Smooth muscle cell (in vitro differentiated cells): ENCODE results near the gene SIX3. TPM values are rescaled to one million over a fixed set of nuclear protein-coding genes. Genes with fewer than 3 reads are reported as not detected.

Source experiments
- DNase-seq: peaks from one replicate; lab custom pipeline; 2025; ENCODE audit not compliant: unreplicated experiment; lab: John Stamatoyannopoulos, UW
- H2AFZ ChIP-seq: fragments of 200-600 bp; sonication (generic); 2 replicates; pipeline ENCODE4 v1.6.0; 2016; ENCODE audit warnings: antibody characterized with exemption, low read depth, mild to moderate bottlenecking
- H3F3A ChIP-seq: fragments of 200-600 bp; sonication (generic); 2 replicates; pipeline ENCODE4 v1.6.0; 2017; ENCODE audit warnings: antibody characterized with exemption, low read depth
- H3K27ac ChIP-seq: fragments of 200-600 bp; sonication (generic); 2 replicates; pipeline ENCODE4 v1.5.1; 2016; ENCODE audit warnings: low read depth, mild to moderate bottlenecking
- H3K27me3 ChIP-seq: fragments of 200-600 bp; sonication (generic); 2 replicates; pipeline ENCODE4 v1.6.1; 2016; ENCODE audit warnings: low read depth, mild to moderate bottlenecking
- H3K36me3 ChIP-seq: fragments of 200-600 bp; sonication (generic); 2 replicates; pipeline ENCODE4 v1.5.1; 2016; ENCODE audit warnings: low read depth
- H3K4me1 ChIP-seq: fragments of 200-600 bp; sonication (generic); 2 replicates; pipeline ENCODE4 v1.5.1; 2016; ENCODE audit warnings: low read depth
- H3K4me2 ChIP-seq: fragments of 200-600 bp; sonication (generic); 2 replicates; pipeline ENCODE4 v1.6.0; 2016; ENCODE audit warnings: mild to moderate bottlenecking
- H3K4me3 ChIP-seq: fragments of 200-600 bp; sonication (generic); 2 replicates; pipeline ENCODE4 v1.5.1; 2016; ENCODE audit warnings: mild to moderate bottlenecking
- H3K79me2 ChIP-seq: fragments of 200-600 bp; sonication (generic); 2 replicates; pipeline ENCODE4 v1.6.0; 2016; ENCODE audit warnings: low read depth, mild to moderate bottlenecking
- H3K9ac ChIP-seq: fragments of 200-600 bp; sonication (generic); 2 replicates; pipeline ENCODE4 v1.6.0; 2016; ENCODE audit warnings: low read depth
- H3K9me3 ChIP-seq: fragments of 200-600 bp; sonication (generic); replicated peaks from 2 replicates; pipeline ENCODE4 v1.5.1; 2016; ENCODE audit warnings: low read depth
- H4K20me1 ChIP-seq: fragments of 200-600 bp; sonication (generic); 2 replicates; pipeline ENCODE4 v1.6.0; 2016; ENCODE audit warnings: low read depth
- WGBS: methylation state at CpG from one replicate; pipeline ENCODE4 v1.1.7; 2016; ENCODE audit warnings: low lambda C conversion rate; 5-methylcytosine and 5-hydroxymethylcytosine counted together
- polyA plus RNA-seq: library from polyadenylated mRNA; unstranded; fragments of >200 nt; fragmentation: Nextera tagmentation; extraction: Ambion mirVana; gene quantifications from 2 replicates; pipeline ENCODE4 v1.2.1, GENCODE V29; 2016
- total RNA-seq: library from RNA; depleted of rRNA; stranded (reverse); fragments of >200 nt; gene quantifications from 2 replicates; pipeline ENCODE4 v1.2.3, GENCODE V29; 2014
- TF ChIP-seq, protein P1 (sequence below): fragments of 200-600 bp; sonication (generic); IDR thresholded peaks from 2 replicates; pipeline ENCODE4 v1.5.1; 2017; ENCODE audit warnings: borderline replicate concordance, mild to moderate bottlenecking, antibody characterized with exemption; ENCODE audit not compliant: insufficient read depth, poor library complexity, severe bottlenecking

SIX3 gene
- total and polyA plus RNA-seq, 2 experiments from 2014 or later, result not detected

GRCh38 chr2:44979581-44979980 is 38.1 kb downstream of the SIX3 start:
- no peaks in the 10 kb centered on the region for H3F3A ChIP-seq
- no peaks in the 10 kb centered on the region for H3K36me3 ChIP-seq
- no peak for DNase-seq
- no peaks in the 10 kb centered on the region for H3K79me2 ChIP-seq
- H3K9me3 ChIP-seq, result no peaks in the 10 kb centered on the region
- peaks cover 6% of the 10 kb centered on the region for H3K4me1 ChIP-seq
- TF ChIP-seq, protein P1, sequence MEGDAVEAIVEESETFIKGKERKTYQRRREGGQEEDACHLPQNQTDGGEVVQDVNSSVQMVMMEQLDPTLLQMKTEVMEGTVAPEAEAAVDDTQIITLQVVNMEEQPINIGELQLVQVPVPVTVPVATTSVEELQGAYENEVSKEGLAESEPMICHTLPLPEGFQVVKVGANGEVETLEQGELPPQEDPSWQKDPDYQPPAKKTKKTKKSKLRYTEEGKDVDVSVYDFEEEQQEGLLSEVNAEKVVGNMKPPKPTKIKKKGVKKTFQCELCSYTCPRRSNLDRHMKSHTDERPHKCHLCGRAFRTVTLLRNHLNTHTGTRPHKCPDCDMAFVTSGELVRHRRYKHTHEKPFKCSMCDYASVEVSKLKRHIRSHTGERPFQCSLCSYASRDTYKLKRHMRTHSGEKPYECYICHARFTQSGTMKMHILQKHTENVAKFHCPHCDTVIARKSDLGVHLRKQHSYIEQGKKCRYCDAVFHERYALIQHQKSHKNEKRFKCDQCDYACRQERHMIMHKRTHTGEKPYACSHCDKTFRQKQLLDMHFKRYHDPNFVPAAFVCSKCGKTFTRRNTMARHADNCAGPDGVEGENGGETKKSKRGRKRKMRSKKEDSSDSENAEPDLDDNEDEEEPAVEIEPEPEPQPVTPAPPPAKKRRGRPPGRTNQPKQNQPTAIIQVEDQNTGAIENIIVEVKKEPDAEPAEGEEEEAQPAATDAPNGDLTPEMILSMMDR, result no peak
- WGBS, result 82% methylated on average over 11 of the region's 11 CpGs
- no peak overlapping the region for H3K27ac ChIP-seq
- no peak overlapping the region for H3K4me3 ChIP-seq
- H3K9ac ChIP-seq, result no peak overlapping the region
- no peaks in the 10 kb centered on the region for H4K20me1 ChIP-seq
- H2AFZ ChIP-seq, result no peak overlapping the region
- peaks cover 16% of the 10 kb centered on the region for H3K27me3 ChIP-seq
- H3K4me2 ChIP-seq, result no peak overlapping the region

DNA sequence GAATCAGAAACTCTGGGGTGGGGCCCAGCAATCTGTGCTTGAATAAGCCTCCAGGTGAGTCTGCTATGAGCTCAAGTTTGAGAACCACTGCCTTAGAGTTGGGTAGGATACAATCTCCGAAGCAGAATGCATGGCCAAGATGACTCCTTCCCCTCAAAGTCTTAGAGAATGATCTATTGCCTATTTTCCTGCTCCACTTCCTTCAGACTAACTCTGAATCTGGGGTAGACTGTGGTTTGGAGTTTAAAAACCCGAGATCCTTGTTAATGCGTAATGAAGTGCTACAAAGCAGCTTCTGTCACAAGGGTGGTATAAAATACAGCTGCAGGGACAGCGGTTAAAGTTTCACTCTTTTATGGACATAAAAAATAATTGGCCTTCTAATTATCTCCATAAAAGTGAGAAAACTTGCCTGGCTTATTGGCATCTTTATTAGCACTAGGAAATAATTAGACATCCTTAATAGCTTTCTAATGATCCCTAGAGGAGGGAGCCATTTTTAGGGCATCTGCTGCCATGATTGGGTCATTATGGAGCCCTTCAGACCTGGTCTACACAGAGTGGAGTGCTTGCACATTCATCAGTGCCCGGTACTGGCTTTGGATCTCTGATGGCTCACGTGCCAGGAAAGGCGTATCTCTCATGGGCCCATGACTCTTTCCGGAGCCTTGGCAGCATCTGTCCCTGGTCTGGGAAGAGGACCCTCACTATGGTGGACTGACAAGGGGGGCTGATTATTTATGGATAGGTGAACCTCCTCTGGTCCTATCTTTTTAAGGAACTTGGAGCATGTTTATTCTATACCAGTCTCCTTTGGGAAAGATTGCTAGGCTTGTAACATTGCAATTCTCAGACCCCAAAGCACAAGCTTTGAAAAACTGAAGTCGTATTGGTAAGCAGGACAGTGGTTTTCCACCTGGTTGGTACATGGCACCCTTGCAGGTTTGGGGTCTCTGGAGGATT is 39.5 kb downstream of the SIX3 start:
- Histone ChIP-seq H3F3A (no peaks in the 10 kb centered on the region), H3K4me3 (no peak overlapping the region), H3K79me2 (no peaks in the 10 kb centered on the region), H4K20me1 (no peaks in the 10 kb centered on the region), H3K9ac (no peak overlapping the region), H3K4me1 (peaks cover under 1% of the 10 kb centered on the region), H3K36me3 (no peaks in the 10 kb centered on the region), H2AFZ (no peak overlapping the region), H3K4me2 (no peak overlapping the region), H3K27ac (no peak overlapping the region), H3K27me3 (peaks cover 16% of the 10 kb centered on the region), H3K9me3 (no peaks in the 10 kb centered on the region)
- DNase-seq, result no peak
- 77% methylated on average over 9 of the region's 9 CpGs for WGBS
- TF ChIP-seq, protein P1, result no peak

DNA sequence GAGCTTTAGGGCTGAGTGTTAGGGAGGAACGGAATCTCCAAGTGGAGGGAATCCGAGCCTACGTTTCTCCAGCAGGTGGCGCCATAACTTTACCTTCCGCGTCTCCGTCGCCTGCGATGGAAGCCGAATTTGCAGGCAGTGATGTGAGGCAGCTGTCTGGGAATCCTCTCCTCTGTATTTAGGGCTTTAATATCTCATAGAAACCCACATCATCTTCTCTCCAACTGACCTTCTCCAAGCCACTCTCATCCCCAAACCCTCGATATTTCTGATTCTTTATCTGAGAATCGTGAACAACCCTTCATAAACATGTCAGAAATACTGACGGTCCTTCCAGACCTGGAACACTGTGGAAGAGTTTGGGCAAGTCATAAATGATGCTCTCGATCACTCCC is 40.2 kb downstream of the SIX3 start:
- Histone ChIP-seq H3K4me1 (no peaks in the 10 kb centered on the region), H2AFZ (no peak overlapping the region), H3K27me3 (peaks cover 16% of the 10 kb centered on the region), H3K79me2 (no peaks in the 10 kb centered on the region), H3K4me3 (no peak overlapping the region), H3F3A (no peaks in the 10 kb centered on the region), H3K36me3 (no peaks in the 10 kb centered on the region), H3K27ac (no peak overlapping the region), H3K9ac (no peak overlapping the region), H4K20me1 (no peaks in the 10 kb centered on the region), H3K4me2 (no peak overlapping the region), H3K9me3 (no peaks in the 10 kb centered on the region)
- peak; percentile 18 for DNase-seq
- 20% methylated on average over 11 of the region's 14 CpGs for WGBS
- TF ChIP-seq, protein P1, result peak; percentile 82
